NB4 (cell line): ENCODE data around the gene CA9.

ENCODE experiments used
- CTCF ChIP-seq: IDR thresholded peaks from one replicate; pipeline ENCODE4 v1.5.1; 2012; ENCODE audit warnings: low read depth, low read length
- MAX ChIP-seq: IDR thresholded peaks from 2 replicates; pipeline ENCODE4 v1.6.1; 2011; ENCODE audit warnings: low read depth, low read length
- MYC ChIP-seq: IDR thresholded peaks from 2 replicates; pipeline ENCODE4 v1.6.1; 2011; ENCODE audit warnings: low read depth, low read length
- POLR2A ChIP-seq: IDR thresholded peaks from 2 replicates; pipeline ENCODE4 v1.6.1; 2011; ENCODE audit warnings: mild to moderate bottlenecking; ENCODE audit not compliant: insufficient read length; ENCODE audit errors: extremely low read depth

GRCh38 chr9:35651956-35652828 lies 21.5 kb upstream of the CA9 start:
- no peak for TF ChIP-seq POLR2A
- no peak for TF ChIP-seq CTCF
- TF ChIP-seq MYC, result no peak
- no peak for TF ChIP-seq MAX
